Ovary (tissue), 9 donors: Measurements from ENCODE around the gene ABTB2. TPM values are rescaled to one million over a fixed set of nuclear protein-coding genes. Genes with fewer than 3 reads are reported as not detected.

Source experiments
- DNase-seq, 5 donors: peaks; one replicate each; pipeline ENCODE4 v3.0.0-alpha.2; 2019 to 2020
- H3K27ac ChIP-seq, 2 donors: fragments of 200-600 bp; one replicate each; pipeline versions ENCODE4 v1.5.1 to v1.8.0; 2019 to 2022
- H3K27me3 ChIP-seq: fragments of 200-600 bp; one replicate; pipeline ENCODE4 v1.8.0; 2022
- H3K36me3 ChIP-seq: fragments of 200-600 bp; sonication (generic); one replicate; pipeline ENCODE4 v1.5.1; 2019
- H3K4me1 ChIP-seq: one replicate; pipeline ENCODE4 v1.8.1; 2013; ENCODE audit warnings: mild to moderate bottlenecking, moderate library complexity; ENCODE audit not compliant: insufficient read depth
- H3K4me3 ChIP-seq: fragments of 200-600 bp; sonication (generic); one replicate; pipeline ENCODE4 v1.5.1; 2017
- H3K9me3 ChIP-seq, 2 donors: fragments of 200-600 bp in 1 of 2; sonication (generic) in 1 of 2; one replicate each; pipeline versions ENCODE4 v1.5.1 to v1.8.1; 2013 to 2019; ENCODE audit warnings: mild to moderate bottlenecking in 1 of 2, moderate library complexity in 1 of 2
- EP300 ChIP-seq: sonication (generic); formaldehyde crosslinking; IDR thresholded peaks from one replicate; pipeline ENCODE4 v1.6.1; 2017; ENCODE audit warnings: antibody characterized with exemption
- POLR2A ChIP-seq: fragments of 450-650 bp; IDR thresholded peaks from one replicate; pipeline ENCODE4 v1.6.1; 2017; ENCODE audit warnings: antibody characterized with exemption, mild to moderate bottlenecking, moderate library complexity
- WGBS, 3 donors: extraction: QIAGEN DNeasy Blood & Tissue Kit in 1 of 3; methylation state at CpG; one replicate each; pipeline versions ENCODE4 v1.1.5 to v1.1.7; 2013 to 2017; 5-methylcytosine and 5-hydroxymethylcytosine counted together
- intact Hi-C, 4 donors: fragments of 100-400 bp; cut with DNase I; formaldehyde crosslinking; loops; one replicate each; pipeline versions ENCODE4 v1.11.0 to v1.15.1; 2022 to 2023
- polyA plus RNA-seq, 2 donors: library from polyadenylated mRNA; stranded (reverse); fragments of 200-250 nt in 1 of 2; fragments of 350-450 nt in 1 of 2; fragmentation: Illumina TruSeq in 1 of 2; extraction: RNeasy Lipid Tissue Mini Kit (QIAGEN cat#74804) in 1 of 2; gene quantifications; one replicate each; pipeline ENCODE4 v1.2.3, GENCODE V29; 2013 to 2014
- total RNA-seq, 7 donors: library from RNA; depleted of rRNA in 2 of 7; stranded (reverse); fragments of >200 nt in 2 of 7; fragmentation: NEBNext Ultra II Directional in 3 of 7; extraction: Animal tissue kit (Norgen Biotek cat#: 25700) in 3 of 7; gene quantifications; one replicate each; pipeline versions ENCODE4 v1.1.0 to v1.2.4, GENCODE V29; 2016 to 2023
- TF ChIP-seq, protein P1 (sequence below), 3 donors: fragments of 450-650 bp in 2 of 3; fragments of 200-600 bp in 1 of 3; IDR thresholded peaks; one replicate each; pipeline versions ENCODE4 v1.5.1 to v1.8.0; 2016 to 2022; ENCODE audit warnings: antibody characterized with exemption in 3 of 3, mild to moderate bottlenecking in 1 of 3
- donor health status: DM: no; HTN: no; CAD: no; lungs with moderate emphysema.
- donor health status: DM: no; HTN: no; CAD: no.
- donor health status: Bipolar disorder and iron deficiency.
- donor health status: DM: yes; HTN: yes; CAD: no.
- donor health status: DM: no; HTN: no; CAD: no.
- donor health status: DM: yes; HTN: yes; CAD: no.

Gene ABTB2
- total and polyA plus RNA-seq, 9 donors = 1.2 to 7.2 (median 2.6) TPM

DNA sequence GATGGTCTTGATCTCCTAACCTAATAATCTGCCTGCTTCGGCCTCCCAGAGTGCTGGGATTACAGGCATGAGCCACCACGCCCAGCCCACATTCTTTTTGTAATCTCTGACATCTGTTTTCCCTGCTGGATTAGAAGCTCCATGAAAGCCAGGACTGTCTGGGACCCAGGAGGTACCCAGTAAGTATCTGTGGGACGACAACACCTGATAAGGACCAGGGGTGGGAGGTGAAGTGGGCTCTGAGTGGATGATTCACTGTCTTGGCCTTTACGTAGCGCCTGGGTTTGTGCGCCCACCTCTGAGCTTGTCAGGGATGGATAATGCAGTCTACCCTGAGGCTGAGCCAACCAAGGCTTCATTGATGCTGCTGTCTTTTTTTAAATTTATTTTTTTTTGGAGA is 118.8 kb downstream of the ABTB2 start:
- intact Hi-C loops = no loop called here
- no peaks in the 10 kb centered on the region for H3K36me3 ChIP-seq
- H3K27ac ChIP-seq = no peak overlapping the region
- peaks cover 2% of the 10 kb centered on the region for H3K4me1 ChIP-seq
- no peaks in the 10 kb centered on the region for H3K9me3 ChIP-seq
- no peak for TF ChIP-seq POLR2A
- TF ChIP-seq, protein P1, sequence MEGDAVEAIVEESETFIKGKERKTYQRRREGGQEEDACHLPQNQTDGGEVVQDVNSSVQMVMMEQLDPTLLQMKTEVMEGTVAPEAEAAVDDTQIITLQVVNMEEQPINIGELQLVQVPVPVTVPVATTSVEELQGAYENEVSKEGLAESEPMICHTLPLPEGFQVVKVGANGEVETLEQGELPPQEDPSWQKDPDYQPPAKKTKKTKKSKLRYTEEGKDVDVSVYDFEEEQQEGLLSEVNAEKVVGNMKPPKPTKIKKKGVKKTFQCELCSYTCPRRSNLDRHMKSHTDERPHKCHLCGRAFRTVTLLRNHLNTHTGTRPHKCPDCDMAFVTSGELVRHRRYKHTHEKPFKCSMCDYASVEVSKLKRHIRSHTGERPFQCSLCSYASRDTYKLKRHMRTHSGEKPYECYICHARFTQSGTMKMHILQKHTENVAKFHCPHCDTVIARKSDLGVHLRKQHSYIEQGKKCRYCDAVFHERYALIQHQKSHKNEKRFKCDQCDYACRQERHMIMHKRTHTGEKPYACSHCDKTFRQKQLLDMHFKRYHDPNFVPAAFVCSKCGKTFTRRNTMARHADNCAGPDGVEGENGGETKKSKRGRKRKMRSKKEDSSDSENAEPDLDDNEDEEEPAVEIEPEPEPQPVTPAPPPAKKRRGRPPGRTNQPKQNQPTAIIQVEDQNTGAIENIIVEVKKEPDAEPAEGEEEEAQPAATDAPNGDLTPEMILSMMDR (IDR thresholded peaks at IDR 0.05) = no peak
- TF ChIP-seq EP300 = no peak
- WGBS, 3 donors = 77 to 90% (median 78%) methylated on average over 6 of the region's 6 CpGs
- H3K27me3 ChIP-seq = no peaks in the 10 kb centered on the region
- no peak overlapping the region for H3K4me3 ChIP-seq
- DNase-seq = no peak

DNA sequence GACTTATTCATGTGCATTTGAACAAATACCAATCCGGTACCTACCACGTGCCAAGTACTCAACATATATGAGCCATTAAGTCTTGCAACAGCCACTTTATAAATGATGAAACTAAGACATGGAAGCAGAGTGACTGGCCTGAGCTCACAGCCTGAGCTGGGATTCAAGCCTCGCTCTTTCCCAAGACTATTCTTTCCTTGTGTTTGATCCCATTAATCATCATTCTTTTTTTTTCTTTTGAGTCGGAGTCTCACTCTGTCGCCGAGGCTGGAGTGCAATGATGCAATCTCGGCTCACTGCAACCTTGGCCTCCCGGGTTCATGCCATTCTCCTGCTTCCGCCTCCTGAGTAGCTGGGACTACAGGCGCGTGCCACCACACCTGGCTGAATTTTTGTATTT is 119.3 kb downstream of the ABTB2 start:
- H3K4me1 ChIP-seq = no peaks in the 10 kb centered on the region
- no peak for TF ChIP-seq EP300
- TF ChIP-seq, protein P1 (IDR thresholded peaks at IDR 0.05) = no peak
- TF ChIP-seq POLR2A = no peak
- intact Hi-C loops = no loop called here
- no peaks in the 10 kb centered on the region for H3K27me3 ChIP-seq
- no peak overlapping the region for H3K4me3 ChIP-seq
- no peak for DNase-seq
- no peaks in the 10 kb centered on the region for H3K36me3 ChIP-seq
- no peaks in the 10 kb centered on the region for H3K9me3 ChIP-seq
- H3K27ac ChIP-seq = no peak overlapping the region
- WGBS, 3 donors = 86 to 94% (median 94%) methylated on average over 10 to 11 of the region's 11 CpGs

DNA sequence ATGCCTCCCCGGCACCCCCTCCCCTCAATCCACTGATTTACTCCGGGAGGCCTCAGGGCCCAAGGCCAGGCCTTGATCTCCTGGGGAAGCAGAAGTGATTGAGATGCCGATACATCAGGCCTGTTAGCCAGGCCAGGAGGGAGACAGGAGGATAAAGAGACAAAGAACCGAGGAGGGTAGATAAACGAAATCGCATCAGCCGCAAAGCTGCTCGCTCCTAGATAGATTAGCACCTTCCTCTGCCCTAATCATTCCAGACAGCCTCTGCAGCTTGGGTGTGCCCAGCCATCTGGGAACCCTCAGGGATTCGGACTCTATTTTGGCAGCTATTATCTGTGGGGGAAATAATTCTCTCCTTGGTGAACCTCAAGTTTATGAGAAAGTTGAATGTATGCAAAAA is 121.2 kb downstream of the ABTB2 start:
- Histone ChIP-seq H3K36me3 (no peaks in the 10 kb centered on the region), H3K9me3 (no peaks in the 10 kb centered on the region), H3K27ac (no peak overlapping the region), H3K27me3 (no peaks in the 10 kb centered on the region), H3K4me1 (no peaks in the 10 kb centered on the region), H3K4me3 (no peak overlapping the region)
- DNase-seq = no peak
- 56 to 63% (median 58%) methylated on average over 9 of the region's 9 CpGs for WGBS, 3 donors
- TF ChIP-seq POLR2A = no peak
- TF ChIP-seq, protein P1 (IDR thresholded peaks at IDR 0.05) = no peak
- TF ChIP-seq EP300 = no peak
- intact Hi-C loops = no loop called here

DNA sequence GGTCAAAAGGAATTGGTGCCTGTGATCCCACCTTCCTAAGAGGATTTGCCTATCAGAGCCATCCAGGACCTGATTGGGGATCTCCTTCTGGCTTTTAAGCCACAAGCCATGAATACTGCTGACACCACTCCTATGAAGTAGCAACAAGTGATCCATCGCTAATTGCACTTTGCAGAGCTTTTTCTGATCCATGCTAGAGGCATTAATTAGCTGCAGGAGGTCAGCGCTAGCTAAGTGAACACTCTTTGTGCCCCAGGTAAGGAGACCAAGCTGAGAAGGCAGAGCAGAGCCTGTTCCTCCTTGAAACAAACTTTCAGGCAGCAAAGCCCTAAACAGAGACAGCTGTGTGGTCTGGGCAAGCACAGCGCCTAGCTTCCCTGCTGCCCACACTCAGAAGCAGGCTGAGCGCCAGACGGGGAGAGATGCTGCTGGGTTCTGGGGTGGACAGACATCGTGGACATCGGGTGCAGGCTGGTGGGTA is 122.2 kb downstream of the ABTB2 start:
- H3K27ac ChIP-seq = no peak overlapping the region
- no peaks in the 10 kb centered on the region for H3K9me3 ChIP-seq
- intact Hi-C loops = no loop called here
- no peak for DNase-seq
- H3K4me3 ChIP-seq = no peak overlapping the region
- TF ChIP-seq EP300 (no peak), POLR2A (no peak)
- TF ChIP-seq, protein P1 (IDR thresholded peaks at IDR 0.05) = no peak
- H3K36me3 ChIP-seq = no peaks in the 10 kb centered on the region
- H3K4me1 ChIP-seq = no peaks in the 10 kb centered on the region
- 75 to 85% (median 81%) methylated on average over 7 of the region's 7 CpGs for WGBS, 3 donors
- no peaks in the 10 kb centered on the region for H3K27me3 ChIP-seq
